SK-N-SH treated with all-trans-retinoic acid at 6 μM for 48 hours (cell line): ENCODE data around the gene NDUFB10.

ENCODE experiments used
- CSRNP3 ChIP-seq: fragments of 250-450 bp; sonication (Bioruptor Pico); IDR thresholded peaks from 2 replicates; pipeline ENCODE4 v1.5.1; 2021; ENCODE audit warnings: mild to moderate bottlenecking, moderate library complexity
- RARB ChIP-seq: fragments of 250-450 bp; sonication (Bioruptor Pico); IDR thresholded peaks from 2 replicates; pipeline ENCODE4 v1.8.0; 2021; ENCODE audit warnings: mild to moderate bottlenecking, moderate library complexity
- TOX ChIP-seq: fragments of 250-450 bp; sonication (Bioruptor Pico); IDR thresholded peaks from 2 replicates; pipeline ENCODE4 v1.8.0; 2021; ENCODE audit warnings: mild to moderate bottlenecking, moderate library complexity, borderline replicate concordance
- ZC3H10 ChIP-seq: fragments of 250-450 bp; sonication (Bioruptor Pico); IDR thresholded peaks from 2 replicates; pipeline ENCODE4 v1.5.1; 2021; ENCODE audit warnings: mild to moderate bottlenecking, moderate library complexity
- ZNF565 ChIP-seq: fragments of 450-650 bp; formaldehyde crosslinking; conservative IDR thresholded peaks from 2 replicates; pipeline ENCODE4 v1.5.0; 2020; ENCODE audit warnings: low read depth, mild to moderate bottlenecking, moderate library complexity
- ZNF70 ChIP-seq: fragments of 450-650 bp; formaldehyde crosslinking; IDR thresholded peaks from 2 replicates; pipeline ENCODE4 v1.5.0; 2020; ENCODE audit warnings: mild to moderate bottlenecking, moderate library complexity

- TF ChIP-seq CSRNP3 (CRISPR knock-in tag) (no peak), RARB (CRISPR knock-in tag) (no peak), TOX (CRISPR knock-in tag) (no peak), ZNF565 (CRISPR knock-in tag) (no peak), ZNF70 (no peak), ZC3H10 (no peak)
These were observed 40.7 kb downstream of the NDUFB10 start for GRCh38 chr16:1999866-2000514.
